ENCODE measurements around the gene CTIF.

Gene CTIF

DNA sequence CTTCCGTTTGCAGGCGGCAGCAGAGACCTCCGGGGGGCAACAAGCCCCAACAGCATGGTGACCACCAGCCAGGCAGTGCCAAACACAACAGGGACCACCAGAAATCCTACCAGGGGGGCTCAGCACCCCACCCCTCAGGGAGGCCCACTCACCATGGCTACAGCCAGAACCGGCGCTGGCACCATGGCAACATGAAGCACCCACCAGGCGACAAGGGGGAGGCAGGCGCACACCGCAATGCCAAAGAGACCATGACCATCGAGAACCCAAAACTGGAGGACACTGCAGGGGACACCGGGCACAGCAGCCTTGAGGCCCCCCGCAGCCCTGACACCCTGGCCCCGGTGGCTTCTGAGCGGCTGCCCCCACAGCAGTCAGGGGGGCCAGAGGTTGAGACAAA is 219.1 kb downstream of the CTIF start:
- no peaks in the 10 kb centered on the region for H3K79me2 ChIP-seq (ENCODE audit: low read length)

DNA sequence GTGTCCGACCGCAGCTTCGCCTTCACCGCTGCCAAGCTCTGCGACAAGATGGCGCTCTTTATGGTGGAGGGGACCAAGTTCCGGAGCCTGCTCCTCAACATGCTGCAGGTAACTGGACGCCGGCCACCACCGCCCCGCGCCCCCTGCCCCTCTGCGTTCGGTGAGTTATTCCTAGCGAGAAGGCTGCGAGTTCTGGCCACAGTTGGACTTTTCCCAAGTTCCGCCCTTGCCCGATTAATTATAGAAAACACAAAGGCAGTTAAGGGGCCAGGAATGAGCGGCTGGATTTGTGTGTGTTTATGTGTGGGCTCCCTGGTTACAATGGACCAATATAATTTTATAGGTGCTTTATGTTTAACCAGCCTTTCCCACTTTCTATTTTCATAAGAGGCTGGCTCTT is 222.8 kb downstream of the CTIF start:
- H3K36me3 ChIP-seq (replicated peaks; ENCODE audit: insufficient read depth, low read length), result no peaks in the 10 kb centered on the region
- no peak for DNase-seq
- TF ChIP-seq EZH2phosphoT487 (IDR thresholded peaks at IDR 0.05; ENCODE audit: low read length) (no peak), EZH2 (optimal IDR thresholded peaks at IDR 0.05; ENCODE audit: low read depth, low read length) (no peak), CTCF (IDR thresholded peaks at IDR 0.05; ENCODE audit: low read length) (no peak)

More for the DNA sequence above, 219.1 kb downstream of the CTIF start:
- no peaks in the 10 kb centered on the region for H3K36me3 ChIP-seq (replicated peaks; ENCODE audit: insufficient read depth, low read length)
- TF ChIP-seq EZH2 (optimal IDR thresholded peaks at IDR 0.05; ENCODE audit: low read depth, low read length), result no peak
- no peaks in the 10 kb centered on the region for H3K27me3 ChIP-seq (replicated peaks; ENCODE audit: insufficient read depth, low read length)
- DNase-seq, result no peak
- no peak overlapping the region for H3K9ac ChIP-seq (ENCODE audit: low read length)
- no peak overlapping the region for H2AFZ ChIP-seq (ENCODE audit: low read length)
- no peaks in the 10 kb centered on the region for H3K9me3 ChIP-seq (replicated peaks; ENCODE audit: insufficient read depth, low read length)
- no peak overlapping the region for H3K4me2 ChIP-seq (ENCODE audit: low read depth, low read length)
- no peaks in the 10 kb centered on the region for H3K4me1 ChIP-seq (ENCODE audit: low read length)
- no peak overlapping the region for H3K4me3 ChIP-seq (ENCODE audit: low read length)
- H3K27ac ChIP-seq (ENCODE audit: low read length), result no peak overlapping the region
- no peaks in the 10 kb centered on the region for H3F3A ChIP-seq (ENCODE audit: insufficient read depth, low read length)
- no peaks in the 10 kb centered on the region for H4K20me1 ChIP-seq (ENCODE audit: insufficient read depth, low read length)
- H3K9me2 ChIP-seq (replicated peaks; ENCODE audit: insufficient read depth, low read length), result no peaks in the 10 kb centered on the region

GRCh38 chr18:48762022-48762421 is 223.2 kb downstream of the CTIF start:
- no peaks in the 10 kb centered on the region for H3K27me3 ChIP-seq (replicated peaks; ENCODE audit: insufficient read depth, low read length)
- H3F3A ChIP-seq (ENCODE audit: insufficient read depth, low read length), result no peaks in the 10 kb centered on the region
- H2AFZ ChIP-seq (ENCODE audit: low read length), result no peak overlapping the region
- no peaks in the 10 kb centered on the region for H3K4me1 ChIP-seq (ENCODE audit: low read length)
- no peaks in the 10 kb centered on the region for H4K20me1 ChIP-seq (ENCODE audit: insufficient read depth, low read length)
- TF ChIP-seq CTCF (IDR thresholded peaks at IDR 0.05; ENCODE audit: low read length) (no peak), EZH2 (optimal IDR thresholded peaks at IDR 0.05; ENCODE audit: low read depth, low read length) (no peak), EZH2phosphoT487 (IDR thresholded peaks at IDR 0.05; ENCODE audit: low read length) (no peak)
- no peaks in the 10 kb centered on the region for H3K36me3 ChIP-seq (replicated peaks; ENCODE audit: insufficient read depth, low read length)
- no peak for DNase-seq
- H3K9ac ChIP-seq (ENCODE audit: low read length), result no peak overlapping the region
- H3K27ac ChIP-seq (ENCODE audit: low read length), result no peak overlapping the region
- no peaks in the 10 kb centered on the region for H3K9me2 ChIP-seq (replicated peaks; ENCODE audit: insufficient read depth, low read length)
- H3K4me2 ChIP-seq (ENCODE audit: low read depth, low read length), result no peak overlapping the region
- H3K79me2 ChIP-seq (ENCODE audit: low read length), result no peaks in the 10 kb centered on the region
- H3K4me3 ChIP-seq (ENCODE audit: low read length), result no peak overlapping the region
- H3K9me3 ChIP-seq (replicated peaks; ENCODE audit: insufficient read depth, low read length), result no peaks in the 10 kb centered on the region

More for the DNA sequence above, 222.8 kb downstream of the CTIF start:
- Histone ChIP-seq H3K4me3 (ENCODE audit: low read length) (no peak overlapping the region), H3K79me2 (ENCODE audit: low read length) (no peaks in the 10 kb centered on the region), H3K27ac (ENCODE audit: low read length) (no peak overlapping the region), H3K4me2 (ENCODE audit: low read depth, low read length) (no peak overlapping the region), H2AFZ (ENCODE audit: low read length) (no peak overlapping the region), H3K4me1 (ENCODE audit: low read length) (no peaks in the 10 kb centered on the region), H3K27me3 (replicated peaks; ENCODE audit: insufficient read depth, low read length) (no peaks in the 10 kb centered on the region), H3K9ac (ENCODE audit: low read length) (no peak overlapping the region), H3F3A (ENCODE audit: insufficient read depth, low read length) (no peaks in the 10 kb centered on the region), H3K9me3 (replicated peaks; ENCODE audit: insufficient read depth, low read length) (no peaks in the 10 kb centered on the region), H3K9me2 (replicated peaks; ENCODE audit: insufficient read depth, low read length) (no peaks in the 10 kb centered on the region), H4K20me1 (ENCODE audit: insufficient read depth, low read length) (no peaks in the 10 kb centered on the region)

DNA sequence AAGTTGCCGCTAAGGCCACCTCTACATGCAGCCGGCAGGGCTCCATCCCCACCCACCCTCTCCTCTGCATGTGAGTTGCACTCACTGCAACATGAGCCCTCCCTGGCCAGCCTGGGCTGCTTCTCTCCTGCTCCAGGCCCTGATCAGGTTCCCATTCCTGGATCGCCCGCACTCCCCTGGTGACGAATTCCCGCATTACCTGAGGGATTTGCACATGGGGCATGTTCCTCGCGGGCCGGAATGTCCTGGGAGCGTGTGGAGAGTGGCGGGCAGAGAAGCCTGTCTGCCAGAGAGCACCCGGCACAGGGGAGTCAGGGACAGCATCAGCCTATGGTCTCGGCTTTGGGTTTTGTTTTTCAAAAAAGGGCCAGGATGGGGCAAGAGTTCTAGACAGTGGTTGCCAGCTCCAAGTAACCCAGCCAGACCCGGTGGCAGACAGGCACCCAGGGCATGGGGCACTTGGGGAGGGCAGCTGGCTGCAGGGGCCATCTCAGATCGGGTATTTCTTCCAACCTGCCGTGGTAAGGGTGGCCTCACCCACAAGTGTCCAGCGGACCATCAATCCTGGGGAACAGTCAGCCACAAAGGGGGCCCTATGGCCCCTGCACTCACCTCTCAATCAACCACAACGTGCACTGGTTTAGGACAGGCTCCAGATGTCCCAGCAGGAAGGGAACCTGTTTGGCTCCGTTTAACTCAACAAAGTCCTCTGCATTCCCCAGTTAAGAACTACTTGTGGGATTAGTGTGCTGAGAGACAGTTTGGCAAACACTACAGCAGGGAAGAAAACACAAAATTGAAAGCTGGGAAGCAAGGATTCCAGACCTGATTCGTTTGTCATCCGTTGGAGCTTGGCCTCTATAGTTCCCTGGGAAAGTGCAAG is 224.2 kb downstream of the CTIF start:
- Histone ChIP-seq H3K27me3 (replicated peaks; ENCODE audit: insufficient read depth, low read length) (no peaks in the 10 kb centered on the region), H2AFZ (ENCODE audit: low read length) (no peak overlapping the region), H3K79me2 (ENCODE audit: low read length) (no peaks in the 10 kb centered on the region), H3F3A (ENCODE audit: insufficient read depth, low read length) (no peaks in the 10 kb centered on the region), H3K27ac (ENCODE audit: low read length) (no peak overlapping the region), H3K4me3 (ENCODE audit: low read length) (no peak overlapping the region), H4K20me1 (ENCODE audit: insufficient read depth, low read length) (no peaks in the 10 kb centered on the region), H3K9me3 (replicated peaks; ENCODE audit: insufficient read depth, low read length) (no peaks in the 10 kb centered on the region), H3K4me2 (ENCODE audit: low read depth, low read length) (no peak overlapping the region), H3K36me3 (replicated peaks; ENCODE audit: insufficient read depth, low read length) (no peaks in the 10 kb centered on the region), H3K9ac (ENCODE audit: low read length) (no peak overlapping the region), H3K4me1 (ENCODE audit: low read length) (no peaks in the 10 kb centered on the region), H3K9me2 (replicated peaks; ENCODE audit: insufficient read depth, low read length) (no peaks in the 10 kb centered on the region)
- DNase-seq, result no peak
- no peak for TF ChIP-seq EZH2phosphoT487 (IDR thresholded peaks at IDR 0.05; ENCODE audit: low read length)
- no peak for TF ChIP-seq CTCF (IDR thresholded peaks at IDR 0.05; ENCODE audit: low read length)
- no peak for TF ChIP-seq EZH2 (optimal IDR thresholded peaks at IDR 0.05; ENCODE audit: low read depth, low read length)

Measured in MM.1S (cell line).